Measurements from ENCODE around the gene TPD52L1. TPM values are rescaled to one million over a fixed set of nuclear protein-coding genes. Genes with fewer than 3 reads are reported as not detected.

TPD52L1 gene
- total RNA-seq, 1 donor from 2014 or later = 93.6 TPM

DNA sequence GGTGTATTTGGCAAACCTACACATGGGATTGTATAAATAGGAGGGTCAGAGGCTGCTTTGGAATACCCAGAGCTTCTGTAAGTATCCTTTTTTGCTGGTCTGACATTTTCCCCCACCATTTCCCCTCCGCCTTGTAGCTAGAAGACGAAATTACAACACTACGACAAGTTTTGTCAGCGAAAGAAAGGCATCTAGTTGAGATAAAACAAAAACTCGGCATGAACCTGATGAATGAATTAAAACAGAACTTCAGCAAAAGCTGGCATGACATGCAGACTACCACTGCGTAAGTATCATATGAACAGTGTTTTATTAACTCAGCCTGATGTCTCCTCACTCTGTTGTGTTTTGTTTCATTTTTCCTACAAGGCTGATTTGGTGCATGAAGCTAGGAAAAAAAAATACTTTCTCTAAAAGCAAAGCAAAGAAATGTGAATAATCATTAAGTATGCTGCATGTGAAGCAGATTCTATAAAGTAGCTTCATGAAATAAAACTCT lies 75.5 kb downstream of the TPD52L1 start:
- TF ChIP-seq, protein P1, sequence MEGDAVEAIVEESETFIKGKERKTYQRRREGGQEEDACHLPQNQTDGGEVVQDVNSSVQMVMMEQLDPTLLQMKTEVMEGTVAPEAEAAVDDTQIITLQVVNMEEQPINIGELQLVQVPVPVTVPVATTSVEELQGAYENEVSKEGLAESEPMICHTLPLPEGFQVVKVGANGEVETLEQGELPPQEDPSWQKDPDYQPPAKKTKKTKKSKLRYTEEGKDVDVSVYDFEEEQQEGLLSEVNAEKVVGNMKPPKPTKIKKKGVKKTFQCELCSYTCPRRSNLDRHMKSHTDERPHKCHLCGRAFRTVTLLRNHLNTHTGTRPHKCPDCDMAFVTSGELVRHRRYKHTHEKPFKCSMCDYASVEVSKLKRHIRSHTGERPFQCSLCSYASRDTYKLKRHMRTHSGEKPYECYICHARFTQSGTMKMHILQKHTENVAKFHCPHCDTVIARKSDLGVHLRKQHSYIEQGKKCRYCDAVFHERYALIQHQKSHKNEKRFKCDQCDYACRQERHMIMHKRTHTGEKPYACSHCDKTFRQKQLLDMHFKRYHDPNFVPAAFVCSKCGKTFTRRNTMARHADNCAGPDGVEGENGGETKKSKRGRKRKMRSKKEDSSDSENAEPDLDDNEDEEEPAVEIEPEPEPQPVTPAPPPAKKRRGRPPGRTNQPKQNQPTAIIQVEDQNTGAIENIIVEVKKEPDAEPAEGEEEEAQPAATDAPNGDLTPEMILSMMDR (IDR thresholded peaks at IDR 0.05) = no peak

DNA sequence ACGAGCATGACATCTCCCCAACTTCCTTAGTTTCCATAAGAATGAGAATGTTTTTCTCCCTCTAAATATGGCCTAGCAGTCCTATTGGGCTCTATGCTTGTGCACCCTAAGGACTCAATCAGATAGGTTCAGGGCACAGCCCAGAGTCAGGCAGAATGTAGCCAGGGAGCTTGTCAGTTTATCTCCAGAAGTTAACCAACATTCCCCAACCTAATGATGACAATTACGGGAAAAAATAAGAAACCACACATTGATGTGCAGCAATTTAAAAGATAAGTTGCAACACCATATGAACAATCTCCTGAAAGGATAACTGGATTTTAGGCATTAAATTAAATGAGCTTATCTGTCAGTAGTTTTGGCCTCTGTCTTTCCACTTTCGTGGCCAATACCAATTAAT lies 77.1 kb downstream of the TPD52L1 start:
- H3K9me3 ChIP-seq = no peaks in the 10 kb centered on the region
- H3K36me3 ChIP-seq = no peaks in the 10 kb centered on the region
- no peak overlapping the region for H3K4me3 ChIP-seq
- DNase-seq (ENCODE audit: low spot score in 2 of 2) = no peak
- H3K4me1 ChIP-seq = peaks cover 0 to 3% of the 10 kb centered on the region in 2 donors
- no peaks in the 10 kb centered on the region for H3K27me3 ChIP-seq
- intact Hi-C loops (cut with DNase I) = no loop called here
- H3K27ac ChIP-seq = no peak overlapping the region
- TF ChIP-seq, protein P1 (IDR thresholded peaks at IDR 0.05) = no peak

More for the DNA sequence above, 75.5 kb downstream of the TPD52L1 start:
- H3K27me3 ChIP-seq = no peaks in the 10 kb centered on the region
- H3K4me1 ChIP-seq = peaks cover 3 to 13% of the 10 kb centered on the region in 2 donors
- intact Hi-C loops (cut with DNase I) = no loop called here
- H3K9me3 ChIP-seq = no peaks in the 10 kb centered on the region
- no peak for DNase-seq (ENCODE audit: low spot score in 2 of 2)
- H3K36me3 ChIP-seq = no peaks in the 10 kb centered on the region
- H3K27ac ChIP-seq = peak overlapping the region; percentile 20 to 36
- H3K4me3 ChIP-seq = peak overlapping the region; percentile 40 to 53

DNA sequence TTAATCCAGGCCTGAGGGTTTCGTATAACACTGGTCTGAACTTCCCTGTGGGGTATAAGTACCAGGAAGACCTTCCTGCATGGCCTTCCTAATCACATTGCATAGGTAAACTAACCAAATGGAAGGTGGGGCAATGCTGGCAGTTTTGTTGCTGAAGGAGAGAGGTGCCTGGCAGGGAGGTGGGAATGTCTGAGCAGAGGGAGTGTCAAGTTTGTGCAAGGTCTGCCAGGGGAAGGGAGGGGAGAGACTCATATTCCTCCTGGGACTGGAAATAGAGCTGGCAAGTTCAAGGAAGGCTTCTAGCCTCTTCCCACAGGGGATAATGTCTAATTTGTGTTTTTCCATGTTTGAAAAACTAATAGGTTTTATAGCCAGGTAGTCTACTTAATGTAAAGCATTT lies 77.6 kb downstream of the TPD52L1 start:
- TF ChIP-seq, protein P1 (IDR thresholded peaks at IDR 0.05) = no peak
- intact Hi-C loops (cut with DNase I) = no loop called here
- Histone ChIP-seq H3K36me3 (no peaks in the 10 kb centered on the region), H3K9me3 (no peaks in the 10 kb centered on the region), H3K4me3 (no peak overlapping the region), H3K27me3 (no peaks in the 10 kb centered on the region), H3K4me1 (peaks cover 0 to 3% of the 10 kb centered on the region in 2 donors), H3K27ac (no peak overlapping the region)
- no peak for DNase-seq (ENCODE audit: low spot score in 2 of 2)

DNA sequence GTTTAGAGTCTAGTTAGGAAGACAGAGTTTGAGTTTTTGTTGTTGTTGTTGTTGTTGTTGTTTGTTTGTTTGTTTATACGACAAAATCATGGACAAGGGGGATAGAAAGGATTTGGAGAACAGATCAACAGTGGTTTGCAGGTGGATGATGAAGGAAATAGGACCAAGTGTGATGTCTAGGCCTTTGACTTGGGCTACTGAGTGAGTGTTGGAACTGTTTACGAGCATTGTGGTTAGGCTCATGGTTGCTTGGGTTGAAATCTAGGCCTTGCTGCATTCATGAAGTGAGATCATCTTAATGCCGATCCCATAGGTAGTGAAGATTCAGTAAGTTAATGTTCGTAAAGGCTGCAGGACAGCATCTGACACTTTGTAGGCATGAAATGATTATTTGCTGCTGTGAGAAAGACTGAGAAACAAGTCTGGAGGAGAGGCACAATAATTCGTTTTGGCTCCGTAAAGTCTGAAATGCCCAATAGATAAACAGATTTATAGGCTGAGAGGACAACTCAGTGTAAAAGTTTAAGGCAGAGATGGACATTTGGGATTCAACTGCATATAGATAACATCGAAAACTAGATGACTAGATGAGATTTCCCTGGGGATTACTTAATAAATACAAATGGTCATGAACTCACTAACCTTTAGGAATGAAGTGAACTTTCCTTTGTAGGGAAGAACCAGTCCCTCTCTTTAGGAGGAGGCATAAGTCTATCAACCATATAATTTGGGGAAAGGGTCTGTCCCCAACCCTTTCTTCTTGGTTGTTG lies 78.2 kb downstream of the TPD52L1 start:
- intact Hi-C loops (cut with DNase I) = no loop called here
- TF ChIP-seq, protein P1 (IDR thresholded peaks at IDR 0.05) = no peak
- DNase-seq (ENCODE audit: low spot score in 2 of 2) = no peak
- Histone ChIP-seq H3K36me3 (no peaks in the 10 kb centered on the region), H3K27ac (no peak overlapping the region), H3K4me1 (peaks cover 0 to 3% of the 10 kb centered on the region in 2 donors), H3K27me3 (no peaks in the 10 kb centered on the region), H3K4me3 (no peak overlapping the region), H3K9me3 (no peaks in the 10 kb centered on the region)

DNA sequence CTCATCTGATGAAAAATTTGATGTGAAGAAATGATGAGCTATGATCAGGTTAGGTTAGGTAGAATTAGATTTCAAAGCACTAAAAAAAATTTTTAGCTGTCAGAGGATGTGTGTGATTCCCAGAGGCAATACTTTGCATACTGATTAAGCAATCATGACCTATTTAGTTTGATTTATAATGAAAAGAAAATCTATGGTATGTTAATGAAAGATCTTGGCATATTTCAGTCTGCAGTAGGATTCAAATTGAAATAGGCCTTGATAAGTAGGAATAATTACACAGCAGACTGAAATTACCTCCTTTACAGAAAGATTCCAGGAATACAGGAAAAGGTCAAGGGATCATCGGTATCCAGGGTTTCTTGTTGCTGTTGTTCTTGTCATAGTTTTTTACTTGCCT lies 78.9 kb downstream of the TPD52L1 start:
- no peaks in the 10 kb centered on the region for H3K9me3 ChIP-seq
- no peak overlapping the region for H3K4me3 ChIP-seq
- peaks cover 0 to 3% of the 10 kb centered on the region in 2 donors for H3K4me1 ChIP-seq
- H3K27me3 ChIP-seq = no peaks in the 10 kb centered on the region
- no peak for DNase-seq (ENCODE audit: low spot score in 2 of 2)
- H3K27ac ChIP-seq = no peak overlapping the region
- intact Hi-C loops (cut with DNase I) = no loop called here
- TF ChIP-seq, protein P1 (IDR thresholded peaks at IDR 0.05) = no peak
- H3K36me3 ChIP-seq = no peaks in the 10 kb centered on the region
